GM12878 (cell line): ENCODE measurements around the gene KIRREL3. TPM values are rescaled to one million over a fixed set of nuclear protein-coding genes. Genes with fewer than 3 reads are reported as not detected.

Source experiments
- ATAC-seq: fragments of 200-7000 bp; cut with Tn5 transposase; 3 replicates; pipeline ENCODE4 v1.9.1; 2020; ENCODE audit warnings: mild to moderate bottlenecking, moderate library complexity
- BruUV-seq: library from RNA; stranded (reverse); fragments of 400-500 nt; replicated peaks from 2 replicates; lab custom pipeline; 2021; lab: Mats Ljungman, UMichigan
- CTCF ChIA-PET: fragments of 300-600 bp; sonication (Branson Sonifier 250); formaldehyde crosslinking; extraction: SDS; loops from one replicate; lab custom pipeline; 2021; ENCODE audit warnings: inconsistent platforms; lab: Yijun Ruan, JAX
- POLR2A ChIA-PET: fragments of 350-600 bp; formaldehyde crosslinking; extraction: SDS; loops from one replicate; lab custom pipeline; 2021; ENCODE audit warnings: inconsistent platforms; lab: Charles Lee
- RAD21 ChIA-PET: fragments of 300-600 bp; sonication (Branson Sonifier 250); formaldehyde crosslinking; loops from one replicate; lab custom pipeline; 2023; ENCODE audit warnings: antibody characterized with exemption; ENCODE audit not compliant: unreplicated experiment; lab: Charles Lee
- SMC1A ChIA-PET: fragments of 300-600 bp; sonication (Branson Sonifier 250); formaldehyde crosslinking; loops from one replicate; lab custom pipeline; 2023; ENCODE audit not compliant: unreplicated experiment, uncharacterized antibody; lab: Charles Lee
- DNase-seq: peaks from one replicate; pipeline ENCODE4 v3.0.0-alpha.2; 2011; ENCODE audit warnings: low read depth, low spot score
- FAIRE-seq: peaks from 3 replicates; lab custom pipeline; 2011; peaks lifted over from hg19 to GRCh38; lab: Jason Lieb, UNC
- H2AFZ ChIP-seq: 2 replicates; pipeline ENCODE4 v1.6.0; 2011; ENCODE audit warnings: low read depth, low read length, control low read depth; ENCODE audit not compliant: control insufficient read depth
- H3K27ac ChIP-seq: 2 replicates; pipeline ENCODE4 v1.5.1; 2011; ENCODE audit warnings: control low read depth; ENCODE audit not compliant: control insufficient read depth, insufficient read depth
- H3K27me3 ChIP-seq, 2 experiments: replicated peaks in 1 of 2; 2 replicates each; pipeline versions ENCODE4 v1.6.0 to v1.6.1; 2011; ENCODE audit warnings: low read length in 1 of 2; ENCODE audit not compliant: control insufficient read depth in 2 of 2, insufficient read depth in 2 of 2
- H3K36me3 ChIP-seq, 2 experiments: 2 replicates each; pipeline ENCODE4 v1.5.1; 2011; ENCODE audit warnings: low read length in 1 of 2; ENCODE audit not compliant: control insufficient read depth in 2 of 2, insufficient read depth in 2 of 2
- H3K4me1 ChIP-seq: 2 replicates; pipeline ENCODE4 v1.6.1; 2011; ENCODE audit warnings: mild to moderate bottlenecking, low read length, moderate library complexity, mixed read lengths; ENCODE audit not compliant: control insufficient read depth, insufficient read depth
- H3K4me2 ChIP-seq: 2 replicates; pipeline ENCODE4 v1.6.0; 2011; ENCODE audit warnings: control low read depth; ENCODE audit not compliant: control insufficient read depth, insufficient read depth
- H3K4me3 ChIP-seq: fragments of 200-600 bp; sonication (generic); 2 replicates; pipeline ENCODE4 v1.5.1; 2016
- H3K79me2 ChIP-seq: 2 replicates; pipeline ENCODE4 v1.6.0; 2011; ENCODE audit warnings: low read length; ENCODE audit not compliant: control insufficient read depth, insufficient read depth
- H3K9ac ChIP-seq: 2 replicates; pipeline ENCODE4 v1.8.0; 2011; ENCODE audit warnings: low read length, control low read depth, mixed read lengths; ENCODE audit not compliant: control insufficient read depth, insufficient read depth
- H3K9me3 ChIP-seq: replicated peaks from 3 replicates; pipeline ENCODE4 v1.5.1; 2011; ENCODE audit warnings: mild to moderate bottlenecking, low read length; ENCODE audit not compliant: control insufficient read depth, insufficient read depth
- H4K20me1 ChIP-seq: 2 replicates; pipeline ENCODE4 v1.6.0; 2011; ENCODE audit not compliant: control insufficient read depth, insufficient read depth
- EGR1 ChIP-seq, 2 experiments: IDR thresholded peaks; 1 replicate in 1 of 2; 2 replicates in 1 of 2; pipeline ENCODE4 v1.6.1; 2011 to 2012; ENCODE audit warnings: low read depth in 2 of 2, low read length in 2 of 2, borderline replicate concordance in 1 of 2, mild to moderate bottlenecking in 1 of 2, moderate library complexity in 1 of 2
- JUND ChIP-seq: IDR thresholded peaks from 2 replicates; pipeline ENCODE4 v1.6.1; 2012; ENCODE audit warnings: low read depth, mild to moderate bottlenecking, low read length, improper control_type of control experiment, moderate library complexity
- KAT2A ChIP-seq: conservative IDR thresholded peaks from 2 replicates; pipeline ENCODE4 v1.6.1; 2011; ENCODE audit warnings: low read depth, low read length; ENCODE audit not compliant: control insufficient read depth
- MEF2B ChIP-seq: fragments of 450-650 bp; IDR thresholded peaks from 2 replicates; pipeline ENCODE4 v1.6.1; 2018; ENCODE audit warnings: mild to moderate bottlenecking, moderate library complexity; ENCODE audit not compliant: partially characterized antibody, poor library complexity, severe bottlenecking
- MYB ChIP-seq: fragments of 150-350 bp; IDR thresholded peaks from 2 replicates; pipeline ENCODE4 v1.6.1; 2014; ENCODE audit warnings: mild to moderate bottlenecking, low read depth, low read length, borderline replicate concordance
- NFIC ChIP-seq: IDR thresholded peaks from 2 replicates; pipeline ENCODE4 v1.6.1; 2012; ENCODE audit warnings: low read depth, mild to moderate bottlenecking, inconsistent platforms, low read length, moderate library complexity
- RELB ChIP-seq: fragments of 450-650 bp; IDR thresholded peaks from 2 replicates; pipeline ENCODE4 v1.6.1; 2017; ENCODE audit warnings: low read depth, mild to moderate bottlenecking, moderate library complexity
- SRF ChIP-seq, 2 experiments: IDR thresholded peaks; 2 replicates each; pipeline ENCODE4 v1.6.1; 2011; ENCODE audit warnings: low read depth in 2 of 2, low read length in 2 of 2, mild to moderate bottlenecking in 1 of 2, moderate library complexity in 1 of 2
- YBX1 ChIP-seq: fragments of 450-650 bp; IDR thresholded peaks from 2 replicates; pipeline ENCODE4 v1.6.1; 2016; ENCODE audit warnings: antibody characterized with exemption
- WGBS: methylation state at CpG from one replicate; pipeline ENCODE4 v1.1.6; 2016; ENCODE audit warnings: low lambda C conversion rate; ENCODE audit not compliant: insufficient replicate concordance, insufficient coverage; ENCODE audit errors: missing lambda C conversion rate; 5-methylcytosine and 5-hydroxymethylcytosine counted together
- in situ Hi-C: fragments of 300-500 bp; cut with MboI; formaldehyde crosslinking; loops from 9 replicates; pipeline ENCODE4 v1.14.3; 2018; ENCODE audit warnings: mixed read lengths
- intact Hi-C: fragments of 100-400 bp; cut with micrococcal nuclease; formaldehyde crosslinking; loops from one replicate; pipeline ENCODE4 v1.14.2; 2022; ENCODE audit not compliant: unreplicated experiment
- polyA plus RNA-seq, 11 experiments: library from polyadenylated mRNA; depleted of rRNA in 4 of 11; unstranded in 6 of 11; stranded (reverse) in 5 of 11; fragments of >200 nt; fragmentation: Nextera tagmentation in 4 of 11; fragmentation: Illumina TruSeq in 1 of 11; extraction: Ambion mirVana in 4 of 11; extraction: Trizol in 1 of 11; gene quantifications; 1 replicate in 1 of 11; 2 replicates in 10 of 11; pipeline versions ENCODE4 v1.2.1 to v1.2.3, GENCODE V29; 2011 to 2016; ENCODE audit warnings: inconsistent platforms in 2 of 11, missing spikeins in 2 of 11, low read depth in 1 of 11
- total RNA-seq, 4 experiments: library from RNA; depleted of rRNA in 3 of 4; stranded (reverse); fragments of >200 nt in 3 of 4; fragmentation: Illumina TruSeq in 1 of 4; extraction: Trizol in 1 of 4; gene quantifications; 2 replicates each; pipeline versions ENCODE4 v1.2.1 to v1.2.3, GENCODE V29; 2013 to 2021
- TF ChIP-seq, protein P1 (sequence below): fragments of 450-650 bp; IDR thresholded peaks from 2 replicates; pipeline ENCODE4 v1.6.1; 2017; ENCODE audit warnings: mild to moderate bottlenecking, moderate library complexity
- TF ChIP-seq, protein P2 (sequence below): fragments of 450-650 bp; IDR thresholded peaks from 2 replicates; pipeline ENCODE4 v1.6.1; 2016; ENCODE audit warnings: mild to moderate bottlenecking

Gene KIRREL3
- total and polyA plus RNA-seq, 10 of the 15 experiments (the other 5 are each of a cell fraction or from before 2014, with no cell fraction given) = under 0.01 TPM; not detected in 9

DNA sequence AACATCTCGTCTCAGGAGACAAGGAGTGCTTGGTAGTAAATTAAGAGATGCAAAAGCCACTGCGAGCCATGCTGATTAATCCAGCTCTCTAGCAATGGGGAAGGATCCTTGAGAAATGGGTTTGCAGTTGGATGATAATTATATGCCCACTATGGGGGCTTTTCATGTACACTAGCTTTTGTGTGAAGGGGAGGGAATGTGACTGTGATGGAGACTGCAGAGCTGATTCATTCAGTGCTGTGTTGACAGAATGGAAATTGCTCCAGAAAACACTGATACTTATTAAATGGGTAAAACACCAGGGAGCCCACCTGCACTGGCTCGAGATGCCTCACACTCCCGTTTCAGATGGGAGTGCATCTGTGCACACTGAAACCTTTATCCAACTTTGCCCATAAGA is 37.0 kb upstream of the KIRREL3 start (continued):
- TF ChIP-seq EGR1 (IDR thresholded peaks at IDR 0.05; ENCODE audit: borderline replicate concordance in 1 of 2, low read depth in 2 of 2, low read length in 2 of 2) = no peak
- TF ChIP-seq RELB = no peak
- TF ChIP-seq KAT2A = no peak
- TF ChIP-seq, protein P1, sequence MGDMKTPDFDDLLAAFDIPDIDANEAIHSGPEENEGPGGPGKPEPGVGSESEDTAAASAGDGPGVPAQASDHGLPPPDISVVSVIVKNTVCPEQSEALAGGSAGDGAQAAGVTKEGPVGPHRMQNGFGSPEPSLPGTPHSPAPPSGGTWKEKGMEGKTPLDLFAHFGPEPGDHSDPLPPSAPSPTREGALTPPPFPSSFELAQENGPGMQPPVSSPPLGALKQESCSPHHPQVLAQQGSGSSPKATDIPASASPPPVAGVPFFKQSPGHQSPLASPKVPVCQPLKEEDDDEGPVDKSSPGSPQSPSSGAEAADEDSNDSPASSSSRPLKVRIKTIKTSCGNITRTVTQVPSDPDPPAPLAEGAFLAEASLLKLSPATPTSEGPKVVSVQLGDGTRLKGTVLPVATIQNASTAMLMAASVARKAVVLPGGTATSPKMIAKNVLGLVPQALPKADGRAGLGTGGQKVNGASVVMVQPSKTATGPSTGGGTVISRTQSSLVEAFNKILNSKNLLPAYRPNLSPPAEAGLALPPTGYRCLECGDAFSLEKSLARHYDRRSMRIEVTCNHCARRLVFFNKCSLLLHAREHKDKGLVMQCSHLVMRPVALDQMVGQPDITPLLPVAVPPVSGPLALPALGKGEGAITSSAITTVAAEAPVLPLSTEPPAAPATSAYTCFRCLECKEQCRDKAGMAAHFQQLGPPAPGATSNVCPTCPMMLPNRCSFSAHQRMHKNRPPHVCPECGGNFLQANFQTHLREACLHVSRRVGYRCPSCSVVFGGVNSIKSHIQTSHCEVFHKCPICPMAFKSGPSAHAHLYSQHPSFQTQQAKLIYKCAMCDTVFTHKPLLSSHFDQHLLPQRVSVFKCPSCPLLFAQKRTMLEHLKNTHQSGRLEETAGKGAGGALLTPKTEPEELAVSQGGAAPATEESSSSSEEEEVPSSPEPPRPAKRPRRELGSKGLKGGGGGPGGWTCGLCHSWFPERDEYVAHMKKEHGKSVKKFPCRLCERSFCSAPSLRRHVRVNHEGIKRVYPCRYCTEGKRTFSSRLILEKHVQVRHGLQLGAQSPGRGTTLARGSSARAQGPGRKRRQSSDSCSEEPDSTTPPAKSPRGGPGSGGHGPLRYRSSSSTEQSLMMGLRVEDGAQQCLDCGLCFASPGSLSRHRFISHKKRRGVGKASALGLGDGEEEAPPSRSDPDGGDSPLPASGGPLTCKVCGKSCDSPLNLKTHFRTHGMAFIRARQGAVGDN = no peak
- TF ChIP-seq YBX1 = no peak

DNA sequence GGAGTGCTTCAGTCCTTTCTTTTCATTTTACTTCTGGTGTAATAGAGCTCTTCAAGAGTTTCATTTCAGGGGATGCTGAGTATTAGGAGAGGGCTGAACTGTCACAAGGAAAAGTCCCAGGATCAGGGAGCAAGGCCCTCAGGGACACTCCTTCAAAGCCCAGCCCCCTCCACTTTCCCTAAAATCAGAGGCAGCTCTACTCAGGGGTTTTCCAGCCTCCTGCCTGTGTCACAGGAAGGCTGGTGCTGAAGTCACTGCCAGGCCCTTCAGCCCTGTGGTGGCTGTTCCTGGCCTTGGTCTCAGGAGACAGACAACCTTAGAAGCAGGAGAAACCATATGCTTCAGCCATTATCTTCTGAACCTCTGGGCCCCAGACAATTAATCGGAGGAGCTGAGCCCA is 36.4 kb upstream of the KIRREL3 start:
- no peaks in the 10 kb centered on the region for H3K4me1 ChIP-seq
- H3K79me2 ChIP-seq = no peaks in the 10 kb centered on the region
- intact Hi-C loops = no loop called here
- DNase-seq (no peak), ATAC-seq (no peak), FAIRE-seq (no peak)
- H2AFZ ChIP-seq = no peak overlapping the region
- ChIA-PET SMC1A (interaction anchor here (0.6 kb wide), 1 partner anchor 69 kb away, joined by 3 read pairs; no protein-coding TSS in a partner anchor), POLR2A (no interaction called here), CTCF (no interaction called here), RAD21 (no interaction called here)
- H3K27ac ChIP-seq = no peak overlapping the region
- no TSS peak for BruUV-seq
- H3K9me3 ChIP-seq = no peaks in the 10 kb centered on the region
- peaks cover 0 to 2% of the 10 kb centered on the region in 2 experiments; a peak in 3 of 4 replicates for H3K27me3 ChIP-seq
- 10% methylated on average over 1 of the region's 1 CpG for WGBS
- no peak overlapping the region for H3K4me2 ChIP-seq
- H3K36me3 ChIP-seq = no peaks in the 10 kb centered on the region
- no peak overlapping the region for H3K9ac ChIP-seq
- H3K4me3 ChIP-seq = no peak overlapping the region
- in situ Hi-C loops = no loop called here
- no peaks in the 10 kb centered on the region for H4K20me1 ChIP-seq
- no peak for TF ChIP-seq NFIC
- TF ChIP-seq KAT2A = no peak
- TF ChIP-seq, protein P2, sequence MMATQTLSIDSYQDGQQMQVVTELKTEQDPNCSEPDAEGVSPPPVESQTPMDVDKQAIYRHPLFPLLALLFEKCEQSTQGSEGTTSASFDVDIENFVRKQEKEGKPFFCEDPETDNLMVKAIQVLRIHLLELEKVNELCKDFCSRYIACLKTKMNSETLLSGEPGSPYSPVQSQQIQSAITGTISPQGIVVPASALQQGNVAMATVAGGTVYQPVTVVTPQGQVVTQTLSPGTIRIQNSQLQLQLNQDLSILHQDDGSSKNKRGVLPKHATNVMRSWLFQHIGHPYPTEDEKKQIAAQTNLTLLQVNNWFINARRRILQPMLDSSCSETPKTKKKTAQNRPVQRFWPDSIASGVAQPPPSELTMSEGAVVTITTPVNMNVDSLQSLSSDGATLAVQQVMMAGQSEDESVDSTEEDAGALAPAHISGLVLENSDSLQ = no peak
- TF ChIP-seq MEF2B = no peak
- no peak for TF ChIP-seq MYB
- TF ChIP-seq, protein P1 = no peak
- TF ChIP-seq JUND = no peak
- no peak for TF ChIP-seq SRF (IDR thresholded peaks at IDR 0.05; ENCODE audit: low read depth in 2 of 2, low read length in 2 of 2)
